ENCODE data around the gene TMTC3. TPM values are rescaled to one million over a fixed set of nuclear protein-coding genes. Genes with fewer than 3 reads are reported as not detected.
A peak's percentile ranks its signal among the peaks of the same experiment; 100 is the strongest.

TMTC3 gene
- total RNA-seq, 1 donor from 2014 or later: 6.9 TPM

- Mint-ChIP-seq H3K4me3 (no peak overlapping the region), H3K27ac (peak overlapping the region; percentile 75), H3K36me3 (ENCODE audit: low read depth) (no peaks in the 10 kb centered on the region), H3K4me1 (ENCODE audit: low read depth) (peaks cover 28% of the 10 kb centered on the region), H3K9me3 (peaks cover 23% of the 10 kb centered on the region), H3K27me3 (ENCODE audit: insufficient read depth) (no peaks in the 10 kb centered on the region)
- intact Hi-C loops (cut with micrococcal nuclease): loop anchor here (1.0 to 5.0 kb wide), 4 partner anchors 57 to 205 kb away; partner anchors contain the start of genes CEP290 and TMTC3
- no peak for DNase-seq (ENCODE audit: low spot score)
Measured at GRCh38 chr12:88241862-88242570, 99.9 kb downstream of the TMTC3 start.

DNA sequence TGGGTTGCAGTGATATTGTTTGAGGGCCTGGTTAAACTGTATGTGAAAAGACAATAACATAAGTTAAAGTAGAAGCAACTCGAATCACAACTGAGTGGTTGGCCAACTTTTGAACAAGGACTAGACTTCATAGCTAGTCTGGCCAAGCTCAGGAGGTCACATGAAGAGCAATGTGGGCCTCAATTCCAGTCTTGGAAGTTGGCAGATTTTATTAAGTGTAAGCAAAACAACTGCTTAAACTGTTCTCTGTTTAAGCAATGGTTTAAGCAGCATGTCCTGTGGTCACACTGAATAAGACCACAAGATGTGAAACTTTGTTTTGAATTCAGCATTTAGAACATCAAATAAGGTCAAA lies 100.4 kb downstream of the TMTC3 start:
- no peaks in the 10 kb centered on the region for H3K27me3 Mint-ChIP-seq (ENCODE audit: insufficient read depth)
- DNase-seq (ENCODE audit: low spot score): no peak
- no peak overlapping the region for H3K4me3 Mint-ChIP-seq
- peak overlapping the region; percentile 75 for H3K27ac Mint-ChIP-seq
- peaks cover 28% of the 10 kb centered on the region for H3K4me1 Mint-ChIP-seq (ENCODE audit: low read depth)
- H3K9me3 Mint-ChIP-seq: peaks cover 23% of the 10 kb centered on the region
- H3K36me3 Mint-ChIP-seq (ENCODE audit: low read depth): no peaks in the 10 kb centered on the region
- intact Hi-C loops (cut with micrococcal nuclease): loop anchor here (1.0 to 5.0 kb wide), 4 partner anchors 57 to 205 kb away; partner anchors contain the start of genes CEP290 and TMTC3

DNA sequence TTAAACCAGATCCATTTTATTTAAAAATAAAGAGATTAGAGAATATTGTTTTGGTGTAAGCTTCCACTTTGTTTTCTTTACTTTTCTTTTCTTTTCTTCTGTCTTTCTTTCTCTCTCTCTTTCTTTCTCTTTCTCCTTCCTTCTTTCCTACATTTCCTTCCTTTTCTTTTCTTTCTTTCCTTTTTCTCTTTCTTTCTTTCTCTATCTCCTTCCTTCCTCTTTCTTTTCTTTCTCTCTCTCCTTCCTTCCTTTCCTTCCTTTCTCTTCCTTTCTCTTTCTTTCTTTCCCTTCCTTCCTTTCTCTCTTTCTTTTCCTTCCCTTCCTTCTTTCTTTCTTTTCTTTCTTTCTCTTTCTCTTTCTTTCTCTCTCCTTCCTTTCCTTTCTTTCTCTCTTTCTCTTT lies 100.8 kb downstream of the TMTC3 start:
- Mint-ChIP-seq H3K4me1 (ENCODE audit: low read depth) (peaks cover 25% of the 10 kb centered on the region), H3K27me3 (ENCODE audit: insufficient read depth) (no peaks in the 10 kb centered on the region), H3K27ac (peak overlapping the region; percentile 81), H3K4me3 (no peak overlapping the region), H3K36me3 (ENCODE audit: low read depth) (no peaks in the 10 kb centered on the region), H3K9me3 (peaks cover 23% of the 10 kb centered on the region)
- intact Hi-C loops (cut with micrococcal nuclease): loop anchor here (1.0 to 5.0 kb wide), 4 partner anchors 56 to 206 kb away; partner anchors contain the start of genes CEP290 and TMTC3
- DNase-seq (ENCODE audit: low spot score): no peak

GRCh38 chr12:88243982-88244381 lies 101.9 kb downstream of the TMTC3 start:
- intact Hi-C loops (cut with micrococcal nuclease): loop anchor here (2.0 to 5.0 kb wide), 2 partner anchors 147 to 207 kb away; a partner anchor contains a TSS
- DNase-seq (ENCODE audit: low spot score): no peak
- Mint-ChIP-seq H3K36me3 (ENCODE audit: low read depth) (no peaks in the 10 kb centered on the region), H3K27me3 (ENCODE audit: insufficient read depth) (no peaks in the 10 kb centered on the region), H3K4me3 (no peak overlapping the region), H3K27ac (no peak overlapping the region), H3K9me3 (peaks cover 23% of the 10 kb centered on the region), H3K4me1 (ENCODE audit: low read depth) (peaks cover 19% of the 10 kb centered on the region)

DNA sequence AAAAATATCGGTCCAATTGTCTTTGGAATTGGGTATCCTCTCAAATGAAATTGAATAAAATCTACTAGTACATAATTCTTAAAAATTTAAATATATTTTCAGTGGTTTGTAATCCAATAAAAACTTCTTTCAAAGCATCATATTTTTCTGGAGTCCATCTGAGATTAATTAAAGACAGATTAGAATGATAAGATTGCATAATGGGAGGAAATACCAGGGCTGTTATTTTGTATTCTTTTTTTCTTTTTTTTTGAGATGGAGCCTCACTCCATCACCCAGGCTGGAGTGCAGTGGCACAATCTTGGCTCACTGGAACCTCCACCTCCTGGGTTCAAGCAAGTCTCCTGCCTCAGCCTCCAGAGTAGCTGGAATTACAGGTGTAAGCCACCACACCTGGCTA lies 103.8 kb downstream of the TMTC3 start:
- Mint-ChIP-seq H3K36me3 (ENCODE audit: low read depth) (no peaks in the 10 kb centered on the region), H3K4me1 (ENCODE audit: low read depth) (peaks cover 19% of the 10 kb centered on the region), H3K27ac (no peak overlapping the region), H3K4me3 (no peak overlapping the region), H3K9me3 (peaks cover 19% of the 10 kb centered on the region), H3K27me3 (ENCODE audit: insufficient read depth) (no peaks in the 10 kb centered on the region)
- intact Hi-C loops (cut with micrococcal nuclease): no loop called here
- no peak for DNase-seq (ENCODE audit: low spot score)

DNA sequence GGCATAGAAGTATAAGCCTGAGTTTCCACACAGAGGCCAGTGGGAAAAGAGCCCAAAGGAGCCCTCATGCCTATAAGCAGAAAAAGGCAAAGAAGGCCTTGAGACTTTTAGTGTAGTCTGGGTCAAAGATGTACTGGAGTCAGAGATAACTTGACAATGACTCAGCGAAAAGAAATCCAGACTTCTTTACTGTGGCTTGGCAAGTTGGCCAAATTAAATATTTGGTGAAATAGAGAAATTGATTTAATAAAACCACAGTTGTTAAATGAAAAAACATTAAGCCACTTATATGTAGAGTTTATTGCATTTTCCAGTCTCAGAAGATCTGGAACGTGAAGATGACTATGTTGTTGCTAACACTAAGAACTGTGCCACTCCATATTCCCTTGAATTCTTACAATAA lies 105.1 kb downstream of the TMTC3 start:
- Mint-ChIP-seq H3K4me1 (ENCODE audit: low read depth) (peaks cover 9% of the 10 kb centered on the region), H3K9me3 (peaks cover 11% of the 10 kb centered on the region), H3K36me3 (ENCODE audit: low read depth) (no peaks in the 10 kb centered on the region), H3K27ac (no peak overlapping the region), H3K4me3 (no peak overlapping the region), H3K27me3 (ENCODE audit: insufficient read depth) (no peaks in the 10 kb centered on the region)
- intact Hi-C loops (cut with micrococcal nuclease): no loop called here
- no peak for DNase-seq (ENCODE audit: low spot score)

DNA sequence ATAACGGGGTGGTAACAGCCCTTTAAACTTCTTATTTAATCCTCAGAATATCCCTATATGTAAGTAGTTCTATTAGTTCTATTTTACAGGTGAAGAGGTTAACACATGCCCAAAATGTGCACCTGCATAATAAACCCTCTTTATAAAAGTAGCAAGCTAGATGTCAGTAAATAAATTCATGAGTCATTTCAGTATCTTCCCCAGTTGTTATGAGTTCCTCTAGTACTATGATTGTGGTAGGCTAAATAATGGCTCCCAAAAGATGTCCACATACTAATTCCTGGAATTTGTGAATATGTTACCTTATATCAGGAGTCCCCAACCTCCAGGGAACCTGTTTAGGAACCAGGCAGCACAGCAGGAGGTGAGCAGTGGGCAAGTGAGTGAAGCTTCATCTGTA lies 106.5 kb downstream of the TMTC3 start:
- Mint-ChIP-seq H3K4me1 (ENCODE audit: low read depth) (no peaks in the 10 kb centered on the region), H3K4me3 (no peak overlapping the region), H3K27me3 (ENCODE audit: insufficient read depth) (no peaks in the 10 kb centered on the region), H3K36me3 (ENCODE audit: low read depth) (no peaks in the 10 kb centered on the region), H3K9me3 (peaks cover 4% of the 10 kb centered on the region), H3K27ac (no peak overlapping the region)
- intact Hi-C loops (cut with micrococcal nuclease): no loop called here
- DNase-seq (ENCODE audit: low spot score): no peak

Other genes with a start within 250 kb of the TMTC3 start
- 0.07 TPM in 1 of 2 replicates, not detected in the other for gene C12orf50, start 112.9 kb upstream of the TMTC3 start, total RNA-seq
- gene CEP290, start 219 bp upstream of the TMTC3 start, total RNA-seq: 15.5 and 17.0 TPM in 2 replicates